Stimulated activated naive CD8-positive, alpha-beta T cell treated with anti-CD3 and anti-CD28 coated beads, Interleukin-15, Interleukin-2, amounts not matched to agents 100 U/mL and 50 U/mL, for 24 hours (primary cell): ENCODE measurements around the gene PPY.
"Not testable (repeated sequence)": the region's sequence is repeated elsewhere in the genome, so short reads cannot be mapped to it uniquely, and the experiment has no call there.

Source experiments
- ATAC-seq: fragments of 150-1000 bp; cut with Tn5 transposase; one replicate; pipeline ENCODE4 v1.10.0; 2021
- DNase-seq: peaks from one replicate; pipeline ENCODE4 v3.0.0; 2021

PPY gene

DNA sequence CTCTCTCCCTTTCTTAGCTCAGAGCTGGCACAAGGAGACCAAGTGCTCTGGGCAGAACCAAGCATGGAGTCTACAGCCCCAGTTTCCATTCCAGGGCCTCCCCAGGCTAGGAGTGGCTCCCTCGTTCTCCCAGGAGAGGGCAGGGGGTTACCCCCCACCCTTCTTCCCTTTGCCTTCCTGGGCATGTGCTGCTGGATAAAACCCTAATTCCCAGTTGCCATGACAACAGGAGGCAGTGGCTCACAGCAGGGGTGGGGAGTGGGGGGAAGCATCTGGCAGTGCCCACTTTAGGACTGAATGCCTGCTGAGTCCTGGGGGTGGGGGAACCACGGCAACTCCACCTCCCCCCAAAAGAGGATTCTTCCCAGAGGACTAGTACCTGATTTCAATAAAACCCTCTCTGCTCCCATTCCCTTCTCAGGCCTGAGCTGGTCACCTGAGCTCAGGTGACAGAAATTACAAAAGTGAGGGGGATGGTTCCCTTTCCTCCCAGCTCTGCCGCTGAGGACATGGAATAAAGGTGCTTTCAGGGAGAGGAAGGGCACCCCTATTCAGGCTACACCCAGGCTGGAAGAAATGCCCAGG is 36.8 kb downstream of the PPY start:
- ATAC-seq (no peak), DNase-seq (no peak)

DNA sequence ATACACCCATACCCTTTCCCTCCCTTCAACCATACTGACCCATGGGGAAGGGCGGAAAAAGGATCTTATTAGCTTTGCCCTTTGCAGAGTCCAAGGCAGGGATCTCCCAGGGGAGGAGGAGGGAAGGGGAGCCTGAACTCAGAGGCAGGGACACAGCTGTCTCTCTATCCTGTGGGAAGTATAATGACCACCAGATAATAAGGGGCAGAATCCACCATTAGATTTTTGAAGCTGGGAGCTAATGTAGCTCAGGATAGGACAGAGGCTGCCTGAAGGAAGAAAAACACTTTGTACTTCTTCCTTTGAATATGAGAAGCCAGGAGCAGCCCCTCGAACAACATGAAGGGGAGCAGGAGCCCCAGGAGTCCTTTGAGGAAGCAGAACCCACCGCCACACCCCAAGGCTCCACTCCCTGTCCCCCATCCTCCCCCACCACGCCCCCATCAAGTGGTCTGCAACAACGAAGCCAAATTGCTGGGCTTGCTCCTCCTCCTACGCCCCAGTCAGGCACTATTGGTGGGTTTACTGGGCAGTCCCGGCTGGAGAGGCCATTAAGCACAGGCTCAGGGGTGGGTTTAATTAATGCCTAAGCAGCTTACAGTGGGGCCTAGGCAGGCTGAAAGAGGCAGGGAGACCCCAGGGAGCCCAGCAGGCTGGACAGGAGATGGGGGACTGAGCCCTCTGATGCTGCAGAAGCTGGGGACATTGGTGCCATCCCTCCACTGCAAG is 40.3 kb downstream of the PPY start:
- ATAC-seq (no peak), DNase-seq (no peak)

GRCh38 chr17:43900858-43901754 is 41.2 kb downstream of the PPY start:
- ATAC-seq (no peak), DNase-seq (no peak)

DNA sequence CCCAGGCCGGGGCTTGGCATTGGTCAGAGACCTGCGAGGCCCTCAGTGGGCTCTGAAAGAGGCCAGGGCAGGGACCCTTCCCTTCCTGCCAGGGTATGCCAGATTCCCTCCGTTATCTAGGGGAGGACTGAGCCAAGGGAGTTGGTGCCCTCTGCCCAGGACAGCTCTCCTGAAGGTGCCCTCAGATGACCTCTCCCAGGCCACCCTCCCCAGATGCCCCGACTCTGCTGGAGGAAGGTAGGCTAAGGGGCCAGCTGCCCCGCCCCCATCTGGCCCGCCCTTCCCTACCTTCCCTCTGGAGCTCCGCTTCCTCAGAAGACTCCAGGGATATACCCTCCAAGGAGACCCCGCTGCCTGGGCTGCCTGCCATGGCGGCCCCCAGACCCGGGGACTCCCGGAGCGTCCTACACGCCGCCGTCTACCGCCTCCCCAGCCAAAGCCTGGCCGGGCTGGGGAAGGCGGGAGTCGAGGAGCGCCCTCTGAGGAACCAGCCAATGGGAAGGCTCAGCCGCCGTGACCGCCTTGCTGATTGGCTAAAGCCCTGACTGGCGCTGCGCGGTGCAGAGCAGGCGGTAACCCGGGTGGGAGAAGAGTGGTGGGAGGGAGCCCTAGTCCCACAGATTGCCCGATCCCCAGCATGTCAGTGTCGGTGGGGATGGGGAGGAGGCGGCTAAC is 42.0 kb downstream of the PPY start:
- peak; percentile 85 for DNase-seq
- ATAC-seq, result peak; percentile 98

- ATAC-seq, result no peak
- DNase-seq, result no peak
Measured at GRCh38 chr17:43898446-43898845, 43.8 kb downstream of the PPY start.

- ATAC-seq, result no peak
- DNase-seq, result no peak
Measured at GRCh38 chr17:43897831-43898230, 44.4 kb downstream of the PPY start.

- not testable (repeated sequence) for ATAC-seq, DNase-seq
Measured at GRCh38 chr17:43894494-43894893, 47.8 kb downstream of the PPY start.

GRCh38 chr17:43892647-43892952 is 49.7 kb downstream of the PPY start:
- no peak for DNase-seq
- no peak for ATAC-seq

DNA sequence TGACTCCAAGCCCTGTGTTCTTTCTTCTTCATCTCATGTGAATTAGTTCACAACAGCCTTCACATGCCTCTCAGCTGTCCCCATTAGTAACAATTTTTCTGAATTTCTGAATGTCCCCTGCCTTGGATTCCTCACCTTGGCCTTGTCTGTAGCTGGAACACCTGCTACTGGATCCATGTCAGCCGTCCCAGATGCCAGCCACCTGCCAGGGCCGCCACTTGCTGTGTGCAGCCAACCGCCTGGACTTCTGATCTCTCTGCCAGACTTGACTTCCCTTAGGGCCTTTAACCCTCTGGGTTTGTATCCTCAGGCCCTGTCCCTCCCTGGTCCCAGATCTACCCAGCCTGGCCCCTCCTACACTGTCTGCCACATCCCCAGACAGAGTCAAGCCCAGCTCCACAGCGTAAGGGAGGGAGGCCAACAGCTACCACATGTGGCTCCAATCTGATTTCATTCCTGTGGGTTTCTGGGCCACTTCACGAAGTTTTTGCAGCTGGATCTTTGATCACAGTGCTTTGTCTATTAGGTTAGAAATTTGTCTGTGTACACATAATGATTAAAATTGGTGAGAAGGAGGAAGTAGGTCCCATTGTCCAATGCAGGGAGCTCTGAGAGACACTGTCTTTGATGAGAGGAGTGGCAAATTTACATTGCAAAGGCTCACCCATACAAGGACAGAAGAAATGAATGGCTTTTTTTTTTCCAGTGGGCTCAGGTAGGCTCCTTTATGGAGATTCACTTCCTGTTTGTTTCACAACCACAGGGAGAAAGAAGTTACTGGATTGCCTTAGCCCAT is 50.2 kb downstream of the PPY start:
- ATAC-seq (no peak), DNase-seq (no peak)
